Fibroblast of villous mesenchyme (primary cell): ENCODE data around the gene MRPS17. TPM values are rescaled to one million over a fixed set of nuclear protein-coding genes. Genes with fewer than 3 reads are reported as not detected.
A peak's percentile ranks its signal among the peaks of the same experiment; 100 is the strongest.
"Not testable (repeated sequence)": the region's sequence is repeated elsewhere in the genome, so short reads cannot be mapped to it uniquely, and the experiment has no call there.

Experiments used
- DNase-seq: peaks from one replicate; pipeline ENCODE4 v3.0.0-alpha.2; 2010; ENCODE audit warnings: low read depth
- H3K4me3 ChIP-seq: 2 replicates; pipeline ENCODE4 v1.5.1; 2011; ENCODE audit warnings: low read depth, mild to moderate bottlenecking, low read length
- CTCF ChIP-seq: IDR thresholded peaks from 2 replicates; pipeline ENCODE4 v1.5.1; 2012; ENCODE audit warnings: low read depth, mild to moderate bottlenecking, low read length; ENCODE audit not compliant: insufficient read depth
- total RNA-seq: library from RNA; depleted of rRNA; stranded (reverse); fragments of >200 nt; gene quantifications from 2 replicates; pipeline ENCODE4 v1.2.3, GENCODE V29; 2012

MRPS17 gene
- total RNA-seq, 1 donor, result 16.0 TPM

- H3K4me3 ChIP-seq, result no peak overlapping the region
- no peak for TF ChIP-seq CTCF
- no peak for DNase-seq
These were observed 12.1 kb upstream of the MRPS17 start for GRCh38 chr7:55939514-55940123.

- no peak for TF ChIP-seq CTCF
- no peak overlapping the region for H3K4me3 ChIP-seq
- DNase-seq, result no peak
These were observed 5.1 kb upstream of the MRPS17 start for GRCh38 chr7:55946545-55946944.

GRCh38 chr7:55952352-55952671 is 635 bp downstream of the MRPS17 start:
- DNase-seq, result not testable (repeated sequence)
- peak overlapping the region; percentile 99 for H3K4me3 ChIP-seq

- DNase-seq, result no peak
- no peak overlapping the region for H3K4me3 ChIP-seq
- no peak for TF ChIP-seq CTCF
These were observed 2.2 kb downstream of the MRPS17 start for GRCh38 chr7:55953707-55954475.

- DNase-seq, result no peak
- H3K4me3 ChIP-seq, result no peak overlapping the region
- TF ChIP-seq CTCF, result no peak
These were observed 5.5 kb downstream of the MRPS17 start for GRCh38 chr7:55957190-55957589.

- DNase-seq, result no peak
- H3K4me3 ChIP-seq, result no peak overlapping the region
- TF ChIP-seq CTCF, result no peak
These were observed 10.3 kb downstream of the MRPS17 start for GRCh38 chr7:55962014-55962413.

GRCh38 chr7:55963584-55964168 is 12.0 kb downstream of the MRPS17 start:
- DNase-seq, result no peak
- H3K4me3 ChIP-seq, result peak overlapping the region; percentile 52
- no peak for TF ChIP-seq CTCF
